Keratinocyte (primary cell): ENCODE results near the gene ZNF862. TPM values are rescaled to one million over a fixed set of nuclear protein-coding genes. Genes with fewer than 3 reads are reported as not detected.

Experiments
- DNase-seq: peaks from one replicate; pipeline ENCODE4 v3.0.0-alpha.2; 2011; ENCODE audit warnings: low read depth, missing footprints, low spot score
- FAIRE-seq: peaks from 2 replicates; lab custom pipeline; 2011; peaks lifted over from hg19 to GRCh38; lab: Jason Lieb, UNC
- H2AFZ ChIP-seq: 2 replicates; pipeline ENCODE4 v1.6.0; 2012; ENCODE audit warnings: low read length, control low read depth, inconsistent platforms; ENCODE audit not compliant: control insufficient read depth
- H3K27ac ChIP-seq: 2 replicates; pipeline ENCODE4 v1.5.1; 2011; ENCODE audit warnings: low read length; ENCODE audit not compliant: control insufficient read depth, insufficient read depth
- H3K27me3 ChIP-seq: 3 replicates; pipeline ENCODE4 v1.6.0; 2011; ENCODE audit warnings: low read length; ENCODE audit not compliant: control insufficient read depth, insufficient read depth; ENCODE audit errors: extremely low read depth
- H3K36me3 ChIP-seq, 2 experiments: 2 replicates in 1 of 2; 3 replicates in 1 of 2; pipeline ENCODE4 v1.5.1; 2011; ENCODE audit warnings: low read length in 2 of 2, mild to moderate bottlenecking in 1 of 2; ENCODE audit not compliant: control insufficient read depth in 2 of 2, insufficient read depth in 2 of 2; ENCODE audit errors: extremely low read depth in 1 of 2
- H3K4me1 ChIP-seq: 3 replicates; pipeline ENCODE4 v1.5.1; 2011; ENCODE audit warnings: low read length; ENCODE audit not compliant: control insufficient read depth, insufficient read depth; ENCODE audit errors: extremely low read depth
- H3K4me2 ChIP-seq: 3 replicates; pipeline ENCODE4 v1.6.0; 2011; ENCODE audit warnings: low read depth, low read length; ENCODE audit not compliant: control insufficient read depth, insufficient read depth; ENCODE audit errors: extremely low read depth
- H3K4me3 ChIP-seq, 3 experiments: fragments of 200-600 bp in 1 of 3; sonication (generic) in 1 of 3; 2 replicates in 2 of 3; 3 replicates in 1 of 3; pipeline ENCODE4 v1.5.1; 2011 to 2016; ENCODE audit warnings: low read length in 3 of 3, mild to moderate bottlenecking in 3 of 3, control low read depth in 2 of 3, inconsistent platforms in 1 of 3, low read depth in 1 of 3, mixed read lengths in 1 of 3, mixed run types in 1 of 3, moderate library complexity in 1 of 3; ENCODE audit not compliant: control insufficient read depth in 2 of 3, insufficient read depth in 2 of 3; ENCODE audit errors: extremely low read depth in 1 of 3
- H3K79me2 ChIP-seq: 2 replicates; pipeline ENCODE4 v1.6.0; 2012; ENCODE audit warnings: low read length; ENCODE audit not compliant: control insufficient read depth, insufficient read depth
- H3K9ac ChIP-seq: 3 replicates; pipeline ENCODE4 v1.6.0; 2011; ENCODE audit warnings: low read length; ENCODE audit not compliant: control insufficient read depth, insufficient read depth; ENCODE audit errors: extremely low read depth
- H3K9me1 ChIP-seq: 3 replicates; pipeline ENCODE4 v1.6.0; 2011; ENCODE audit warnings: low read length; ENCODE audit not compliant: control insufficient read depth, insufficient read depth; ENCODE audit errors: extremely low read depth
- H3K9me3 ChIP-seq: 2 replicates; pipeline ENCODE4 v1.5.1; 2012; ENCODE audit warnings: low read depth, low read length; ENCODE audit not compliant: control insufficient read depth
- H4K20me1 ChIP-seq: 3 replicates; pipeline ENCODE4 v1.6.0; 2011; ENCODE audit warnings: low read length; ENCODE audit not compliant: control insufficient read depth, insufficient read depth; ENCODE audit errors: extremely low read depth
- EZH2 ChIP-seq: IDR thresholded peaks from one replicate; pipeline ENCODE4 v1.6.1; 2012; ENCODE audit warnings: inconsistent platforms, mild to moderate bottlenecking, low read length, moderate library complexity
- dilution Hi-C: fragments of 300-500 bp; cut with MboI; formaldehyde crosslinking; loops from one replicate; pipeline ENCODE4 v1.7.0; 2020; ENCODE audit warnings: low sequenced_read_pairs; ENCODE audit not compliant: extremely low pct_ligation_motif_present
- polyA plus RNA-seq, 5 experiments: library from polyadenylated mRNA; depleted of rRNA in 3 of 5; stranded (reverse) in 3 of 5; stranded (forward) in 1 of 5; unstranded in 1 of 5; fragments of >200 nt; gene quantifications; 1 replicate in 1 of 5; 2 replicates in 3 of 5; 3 replicates in 1 of 5; pipeline versions ENCODE4 v1.2.1 to v1.2.3, GENCODE V29; 2011 to 2012; ENCODE audit warnings: missing spikeins in 2 of 5, low read depth in 1 of 5, low replicate concordance in 1 of 5
- TF ChIP-seq, protein P1 (sequence below), 3 experiments: IDR thresholded peaks in 1 of 3; conservative IDR thresholded peaks in 1 of 3; optimal IDR thresholded peaks in 1 of 3; 2 replicates in 2 of 3; 3 replicates in 1 of 3; pipeline versions ENCODE3 to v1.5.1; 2011; ENCODE audit warnings: low read length in 3 of 3, mild to moderate bottlenecking in 3 of 3, moderate library complexity in 2 of 3, control low read depth in 1 of 3, inconsistent platforms in 1 of 3; ENCODE audit not compliant: insufficient read depth in 2 of 3; ENCODE audit errors: extremely low read depth in 1 of 3

ZNF862 gene
- polyA plus RNA-seq, 1 donor (not counting 4 experiments of a cell fraction or from before 2014, with no cell fraction given) = 10.1 TPM

DNA sequence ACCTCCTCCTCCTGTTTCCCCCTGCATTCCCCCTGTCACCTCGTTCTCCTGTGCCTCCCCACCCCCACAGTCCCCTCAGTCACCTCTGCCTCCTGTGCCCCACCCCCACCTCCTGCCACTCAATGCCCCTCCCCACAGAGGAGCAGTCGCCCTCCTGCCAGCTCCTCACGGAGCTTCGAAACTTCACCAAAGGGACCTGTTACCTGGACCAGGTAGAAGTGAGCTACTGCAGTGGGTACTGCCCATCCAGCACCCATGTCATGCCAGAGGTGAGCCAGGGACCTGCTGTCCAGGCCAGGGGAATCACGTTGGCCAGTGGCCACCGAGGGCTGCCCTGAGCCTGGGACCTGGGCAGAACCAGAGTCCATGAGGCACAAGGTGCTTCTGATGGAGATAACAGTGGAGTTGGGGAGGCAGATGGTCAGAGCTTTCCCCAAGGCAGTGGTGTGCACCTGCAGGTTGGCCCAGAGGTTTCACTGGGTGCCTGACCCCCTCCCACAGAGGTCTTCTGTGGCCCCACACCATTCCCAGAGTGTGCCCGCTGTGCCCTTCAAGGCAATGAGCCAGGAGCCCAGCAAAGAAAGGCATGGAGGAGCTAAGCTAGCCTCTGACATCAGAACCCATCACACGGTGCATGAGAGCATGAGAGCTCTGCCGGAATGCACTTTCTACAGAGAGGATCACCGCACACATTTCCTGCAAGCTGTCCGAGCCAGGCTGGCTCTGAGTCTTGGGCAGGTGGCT lies 7.0 kb upstream of the ZNF862 start:
- Histone ChIP-seq H3K9me3 (no peaks in the 10 kb centered on the region), H3K9me1 (no peaks in the 10 kb centered on the region), H3K4me1 (no peaks in the 10 kb centered on the region), H4K20me1 (no peaks in the 10 kb centered on the region), H3K79me2 (no peaks in the 10 kb centered on the region), H3K27me3 (peaks cover 4% of the 10 kb centered on the region), H3K36me3 (no peaks in the 10 kb centered on the region), H2AFZ (no peak overlapping the region), H3K9ac (no peak overlapping the region), H3K27ac (no peak overlapping the region), H3K4me2 (no peak overlapping the region), H3K4me3 (no peak overlapping the region)
- no peak for FAIRE-seq
- dilution Hi-C loops = no loop called here
- DNase-seq = no peak
- TF ChIP-seq, protein P1, sequence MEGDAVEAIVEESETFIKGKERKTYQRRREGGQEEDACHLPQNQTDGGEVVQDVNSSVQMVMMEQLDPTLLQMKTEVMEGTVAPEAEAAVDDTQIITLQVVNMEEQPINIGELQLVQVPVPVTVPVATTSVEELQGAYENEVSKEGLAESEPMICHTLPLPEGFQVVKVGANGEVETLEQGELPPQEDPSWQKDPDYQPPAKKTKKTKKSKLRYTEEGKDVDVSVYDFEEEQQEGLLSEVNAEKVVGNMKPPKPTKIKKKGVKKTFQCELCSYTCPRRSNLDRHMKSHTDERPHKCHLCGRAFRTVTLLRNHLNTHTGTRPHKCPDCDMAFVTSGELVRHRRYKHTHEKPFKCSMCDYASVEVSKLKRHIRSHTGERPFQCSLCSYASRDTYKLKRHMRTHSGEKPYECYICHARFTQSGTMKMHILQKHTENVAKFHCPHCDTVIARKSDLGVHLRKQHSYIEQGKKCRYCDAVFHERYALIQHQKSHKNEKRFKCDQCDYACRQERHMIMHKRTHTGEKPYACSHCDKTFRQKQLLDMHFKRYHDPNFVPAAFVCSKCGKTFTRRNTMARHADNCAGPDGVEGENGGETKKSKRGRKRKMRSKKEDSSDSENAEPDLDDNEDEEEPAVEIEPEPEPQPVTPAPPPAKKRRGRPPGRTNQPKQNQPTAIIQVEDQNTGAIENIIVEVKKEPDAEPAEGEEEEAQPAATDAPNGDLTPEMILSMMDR (optimal IDR thresholded peaks at IDR 0.05 in 1 of 3, IDR thresholded peaks at IDR 0.05 in 1 of 3, conservative IDR thresholded peaks at IDR 0.05 in 1 of 3; ENCODE audit: extremely low read depth in 1 of 3, insufficient read depth in 2 of 3, low read length in 3 of 3) = no peak
- no peak for TF ChIP-seq EZH2

DNA sequence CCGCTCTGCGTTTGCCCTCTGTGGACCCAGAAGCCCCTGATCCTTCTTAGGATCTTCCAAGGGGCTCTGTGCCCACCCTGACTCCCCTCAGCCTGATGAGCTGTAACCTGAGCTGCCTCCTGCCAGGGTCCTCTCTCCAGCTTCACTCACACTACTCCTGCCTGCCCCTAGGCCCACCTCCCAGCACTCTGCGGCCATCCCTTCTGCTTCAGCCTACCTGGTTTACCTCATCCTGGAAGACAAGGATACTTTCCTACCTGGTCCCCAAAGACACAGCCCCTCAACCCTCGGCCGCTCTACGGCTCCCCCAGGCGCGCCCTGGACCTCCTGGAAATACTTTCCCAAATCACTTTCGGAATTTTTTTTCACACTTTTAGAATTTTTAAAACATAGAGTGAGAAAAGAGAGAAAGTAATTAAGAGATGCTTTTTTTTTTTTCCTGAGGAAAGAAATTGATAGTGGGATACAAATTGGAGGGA lies 6.4 kb upstream of the ZNF862 start:
- Histone ChIP-seq H3K79me2 (no peaks in the 10 kb centered on the region), H3K4me1 (no peaks in the 10 kb centered on the region), H3K27ac (no peak overlapping the region), H3K4me2 (no peak overlapping the region), H3K9me1 (no peaks in the 10 kb centered on the region), H4K20me1 (no peaks in the 10 kb centered on the region), H3K9me3 (no peaks in the 10 kb centered on the region), H3K36me3 (no peaks in the 10 kb centered on the region), H2AFZ (no peak overlapping the region), H3K9ac (no peak overlapping the region), H3K27me3 (peaks cover 4% of the 10 kb centered on the region), H3K4me3 (no peak overlapping the region)
- TF ChIP-seq, protein P1 (optimal IDR thresholded peaks at IDR 0.05 in 1 of 3, IDR thresholded peaks at IDR 0.05 in 1 of 3, conservative IDR thresholded peaks at IDR 0.05 in 1 of 3; ENCODE audit: extremely low read depth in 1 of 3, insufficient read depth in 2 of 3, low read length in 3 of 3) = no peak
- TF ChIP-seq EZH2 = no peak
- dilution Hi-C loops = no loop called here
- DNase-seq (no peak), FAIRE-seq (no peak)
